H4 (cell line): ENCODE results near the gene IFNA6. TPM values are rescaled to one million over a fixed set of nuclear protein-coding genes. Genes with fewer than 3 reads are reported as not detected.

Experiments
- DNase-seq: peaks from one replicate; pipeline ENCODE4 v3.0.0-alpha.2; 2015; ENCODE audit warnings: low spot score
- total RNA-seq: library from RNA; depleted of rRNA; stranded (reverse); fragments of >200 nt; shearing (Covaris generic); gene quantifications from 2 replicates; pipeline ENCODE4 v1.2.3, GENCODE V29; 2014; rRNA removed

The IFNA6 gene
- total RNA-seq, 1 experiment from 2014 or later: not detected

- DNase-seq: no peak
These were observed 18.8 kb downstream of the IFNA6 start for GRCh38 chr9:21331676-21332402.

GRCh38 chr9:21326526-21327139 is 24.1 kb downstream of the IFNA6 start:
- DNase-seq: no peak

- no peak for DNase-seq
These were observed 26.6 kb downstream of the IFNA6 start for GRCh38 chr9:21324047-21324446.

GRCh38 chr9:21322911-21323461 is 27.7 kb downstream of the IFNA6 start:
- DNase-seq: no peak

GRCh38 chr9:21320465-21320864 is 30.2 kb downstream of the IFNA6 start:
- no peak for DNase-seq

GRCh38 chr9:21317956-21318923 is 32.4 kb downstream of the IFNA6 start:
- no peak for DNase-seq

GRCh38 chr9:21316860-21317259 is 33.8 kb downstream of the IFNA6 start:
- no peak for DNase-seq

- DNase-seq: no peak
These were observed 34.5 kb downstream of the IFNA6 start for GRCh38 chr9:21316032-21316842.

GRCh38 chr9:21314152-21314551 is 36.5 kb downstream of the IFNA6 start:
- DNase-seq: no peak

GRCh38 chr9:21311889-21312288 is 38.8 kb downstream of the IFNA6 start:
- DNase-seq: no peak

GRCh38 chr9:21305213-21305612 is 45.5 kb downstream of the IFNA6 start, which contains the start of gene IFNA5:
Gene IFNA5, minus strand, starts transcription at chr9:21305313. Its CDS starts 57 bp downstream, at chr9:21305256.
- DNase-seq: no peak

Other genes with a start within 250 kb of the IFNA6 start
- gene IFNW1, start 209.1 kb downstream of the IFNA6 start, total RNA-seq: not detected in 2 replicates
- gene IFNA21, start 184.2 kb downstream of the IFNA6 start, total RNA-seq: 0.15 TPM in 1 of 2 replicates, not detected in the other
- 0.27 TPM in 1 of 2 replicates, not detected in the other for gene IFNA4, start 163.3 kb downstream of the IFNA6 start, total RNA-seq
- not detected in 2 replicates for gene IFNA7, start 148.7 kb downstream of the IFNA6 start, total RNA-seq
- not detected in 2 replicates for gene IFNA10, start 143.7 kb downstream of the IFNA6 start, total RNA-seq
- gene IFNA16, start 133.6 kb downstream of the IFNA6 start, total RNA-seq: not detected in 2 replicates
- not detected in 2 replicates for gene IFNA17, start 122.7 kb downstream of the IFNA6 start, total RNA-seq
- gene IFNA14, start 110.9 kb downstream of the IFNA6 start, total RNA-seq: 0.31 TPM in 1 of 2 replicates, not detected in the other
- gene IFNA5, start 45.6 kb downstream of the IFNA6 start, total RNA-seq: not detected in 2 replicates
- 0.06 TPM in 1 of 2 replicates, not detected in the other for gene KLHL9, start 15.5 kb downstream of the IFNA6 start, total RNA-seq
- gene IFNA13, start 17.2 kb upstream of the IFNA6 start, total RNA-seq: not detected in 2 replicates
- not detected in 2 replicates for gene IFNA2, start 34.5 kb upstream of the IFNA6 start, total RNA-seq
- not detected in 2 replicates for gene IFNA8, start 58.2 kb upstream of the IFNA6 start, total RNA-seq
- gene IFNA1, start 89.6 kb upstream of the IFNA6 start, total RNA-seq: not detected in 2 replicates
- gene IFNE, start 131.4 kb upstream of the IFNA6 start, total RNA-seq: not detected in 2 replicates